ENCODE data around the gene LAMA5. TPM values are rescaled to one million over a fixed set of nuclear protein-coding genes. Genes with fewer than 3 reads are reported as not detected.

Gene LAMA5
- total RNA-seq, 1 donor from 2014 or later = 44.2 TPM

DNA sequence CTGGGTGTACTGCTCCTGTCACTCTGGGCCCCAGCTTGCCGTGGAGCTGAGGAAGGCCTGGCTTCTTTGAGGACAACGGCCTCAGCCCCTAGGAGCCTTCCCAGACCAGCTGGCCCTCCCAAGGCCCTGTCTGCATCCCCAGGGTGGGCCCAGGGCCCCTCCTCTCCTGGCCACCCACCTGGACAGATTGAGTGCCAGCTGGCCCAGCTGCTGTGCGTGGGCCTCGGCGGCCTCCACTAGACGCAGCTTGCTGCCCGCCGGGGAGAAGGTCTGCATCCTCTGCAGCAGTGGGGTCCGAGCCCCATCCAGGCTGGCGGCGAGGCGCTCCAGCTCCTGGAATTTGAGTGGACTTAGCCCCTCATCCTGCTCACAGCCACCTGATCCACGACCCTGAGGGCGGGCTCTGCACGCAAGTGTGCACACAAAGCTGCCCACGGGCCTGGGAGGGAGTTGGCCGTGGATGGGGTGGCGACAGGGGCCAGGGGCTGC is 49.9 kb downstream of the LAMA5 start:
- no peak for DNase-seq

DNA sequence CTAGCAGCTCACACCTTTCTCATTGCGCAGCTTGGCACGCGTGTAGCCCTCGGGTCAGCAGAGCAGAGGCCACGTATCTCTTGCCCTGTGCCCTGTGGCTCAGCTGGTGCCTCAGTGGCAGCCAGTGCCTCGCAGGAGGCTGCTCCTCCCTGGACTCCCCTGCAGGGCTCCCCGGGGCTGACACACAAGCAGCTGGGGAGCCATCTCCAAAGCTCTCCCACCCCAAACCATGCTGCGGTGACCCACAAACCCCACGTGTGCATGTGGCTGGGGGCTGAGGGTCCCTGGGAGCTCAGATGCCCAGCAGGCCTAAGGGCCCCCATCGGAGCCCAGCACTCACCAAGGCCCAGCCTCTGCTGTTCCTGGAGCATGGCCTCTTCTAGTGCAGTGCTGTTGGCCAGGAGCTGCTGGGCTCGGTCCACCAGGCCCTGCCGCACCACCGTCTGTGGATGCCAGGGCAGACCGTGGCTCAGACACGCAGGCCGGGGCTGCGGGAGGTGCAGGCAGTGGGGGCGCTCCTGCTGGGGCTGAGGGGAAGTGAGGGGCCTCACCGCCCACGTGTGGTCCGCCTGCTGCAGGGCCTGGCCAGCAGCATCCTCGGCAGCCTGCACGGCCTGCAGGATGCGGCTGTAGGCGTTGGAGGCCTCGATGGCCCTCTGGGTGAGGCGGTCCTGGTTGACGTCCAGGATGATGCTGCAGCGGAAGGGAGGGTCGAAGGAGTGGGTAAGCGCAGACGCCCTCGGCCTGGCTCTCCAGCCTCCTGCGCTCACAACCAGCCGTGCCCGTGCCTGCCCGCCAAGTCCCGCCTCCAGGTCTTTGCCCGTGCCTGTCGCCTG is 50.6 kb downstream of the LAMA5 start:
- DNase-seq = no peak

DNA sequence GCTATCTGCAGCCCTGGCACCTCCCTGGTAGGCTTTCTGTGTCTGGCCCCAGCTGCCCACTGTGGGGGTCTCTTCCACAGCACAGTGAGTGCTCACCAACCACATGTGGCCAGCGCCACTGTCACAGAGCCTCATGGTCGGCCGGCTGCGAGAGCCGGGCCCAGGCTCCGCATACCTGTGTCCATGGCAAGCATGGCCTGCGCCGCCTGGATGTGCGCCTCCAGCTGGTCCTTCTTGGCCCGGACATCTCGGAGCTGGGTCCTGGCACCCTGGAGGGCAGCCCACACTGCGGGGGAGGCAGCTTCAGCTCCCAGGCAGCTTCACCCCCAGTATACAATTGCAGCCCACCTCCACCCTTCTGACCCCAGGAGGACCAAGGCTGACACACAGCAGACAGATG is 51.3 kb downstream of the LAMA5 start:
- no peak for DNase-seq

GRCh38 chr20:62314711-62315302 is 52.3 kb downstream of the LAMA5 start:
- DNase-seq = no peak

DNA sequence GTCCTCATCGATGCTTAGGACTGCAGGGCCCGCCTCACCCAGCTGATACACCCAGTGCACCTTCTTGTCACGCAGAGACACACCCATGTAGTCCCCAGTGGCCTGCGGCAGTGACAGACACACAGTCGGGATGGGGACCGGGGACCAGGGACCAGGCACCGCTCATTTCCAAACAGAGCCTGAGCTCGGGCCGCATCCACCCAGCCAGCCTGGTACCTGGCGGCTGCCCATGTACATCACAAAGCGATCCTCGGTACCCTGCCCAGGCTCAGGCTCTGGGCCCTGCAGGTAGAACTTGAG is 52.8 kb downstream of the LAMA5 start:
- no peak for DNase-seq

GRCh38 chr20:62313460-62314338 is 53.4 kb downstream of the LAMA5 start:
- no peak for DNase-seq

GRCh38 chr20:62313021-62313420 is 54.1 kb downstream of the LAMA5 start:
- DNase-seq = no peak

DNA sequence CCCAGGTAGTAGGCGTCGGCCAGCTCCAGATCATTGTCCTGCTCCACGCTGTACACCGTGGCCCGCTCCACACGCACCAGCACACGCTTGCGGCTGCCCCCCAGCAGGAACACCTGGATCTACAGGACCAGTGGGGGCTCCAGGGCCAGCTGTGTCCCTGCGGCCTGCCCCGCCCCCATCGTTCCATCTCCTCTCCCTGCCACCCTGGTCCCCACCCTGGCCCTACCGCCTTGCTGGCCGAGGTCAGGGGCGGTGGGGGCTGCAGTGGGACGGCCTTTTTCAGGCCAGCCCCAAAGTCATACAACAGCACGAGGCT is 54.5 kb downstream of the LAMA5 start:
- no peak for DNase-seq

DNA sequence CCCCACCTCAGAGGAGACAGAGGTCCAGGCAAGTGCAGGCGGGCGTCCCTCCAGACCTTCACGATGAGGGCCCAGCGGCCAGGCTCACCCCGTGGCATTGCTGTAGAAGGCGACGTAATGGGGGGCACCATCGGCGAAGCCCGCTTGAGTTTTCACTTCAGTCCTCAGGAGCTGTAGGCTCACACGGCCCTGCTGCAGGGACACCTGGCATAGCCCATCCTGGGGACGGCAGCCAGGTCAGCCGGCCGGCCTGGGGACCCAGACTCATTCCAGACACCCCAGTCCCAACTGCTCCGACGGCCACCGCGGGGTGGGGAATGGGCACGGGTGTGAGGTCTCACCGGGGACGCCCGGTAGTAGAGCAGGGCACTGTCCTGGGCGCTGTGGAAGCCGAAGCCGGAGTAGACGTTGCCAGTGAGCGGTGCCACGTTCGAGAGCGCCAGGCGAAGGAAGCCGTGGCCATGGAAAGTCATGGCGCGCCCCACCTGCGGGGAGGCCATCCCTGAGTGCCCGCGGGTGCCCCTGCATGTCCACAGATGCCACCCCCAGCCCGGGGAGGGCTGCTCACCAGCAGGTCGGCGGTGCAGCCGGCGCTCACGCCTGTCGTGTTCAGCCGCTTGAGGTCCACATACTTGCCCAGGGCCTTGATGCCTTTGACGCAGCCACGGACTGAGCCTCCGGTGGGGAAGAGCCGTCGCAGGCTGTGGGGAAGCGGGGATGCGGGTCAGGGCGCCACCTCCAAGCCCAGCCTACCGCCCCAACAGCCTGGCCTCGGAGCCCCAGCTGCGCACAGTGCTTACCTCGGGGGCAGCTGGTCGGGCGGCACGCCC is 55.1 kb downstream of the LAMA5 start:
- DNase-seq = no peak

- no peak for DNase-seq
These were observed 56.0 kb downstream of the LAMA5 start for GRCh38 chr20:62311150-62311549.

- DNase-seq = no peak
These were observed 56.4 kb downstream of the LAMA5 start for GRCh38 chr20:62310757-62311121.

DNA sequence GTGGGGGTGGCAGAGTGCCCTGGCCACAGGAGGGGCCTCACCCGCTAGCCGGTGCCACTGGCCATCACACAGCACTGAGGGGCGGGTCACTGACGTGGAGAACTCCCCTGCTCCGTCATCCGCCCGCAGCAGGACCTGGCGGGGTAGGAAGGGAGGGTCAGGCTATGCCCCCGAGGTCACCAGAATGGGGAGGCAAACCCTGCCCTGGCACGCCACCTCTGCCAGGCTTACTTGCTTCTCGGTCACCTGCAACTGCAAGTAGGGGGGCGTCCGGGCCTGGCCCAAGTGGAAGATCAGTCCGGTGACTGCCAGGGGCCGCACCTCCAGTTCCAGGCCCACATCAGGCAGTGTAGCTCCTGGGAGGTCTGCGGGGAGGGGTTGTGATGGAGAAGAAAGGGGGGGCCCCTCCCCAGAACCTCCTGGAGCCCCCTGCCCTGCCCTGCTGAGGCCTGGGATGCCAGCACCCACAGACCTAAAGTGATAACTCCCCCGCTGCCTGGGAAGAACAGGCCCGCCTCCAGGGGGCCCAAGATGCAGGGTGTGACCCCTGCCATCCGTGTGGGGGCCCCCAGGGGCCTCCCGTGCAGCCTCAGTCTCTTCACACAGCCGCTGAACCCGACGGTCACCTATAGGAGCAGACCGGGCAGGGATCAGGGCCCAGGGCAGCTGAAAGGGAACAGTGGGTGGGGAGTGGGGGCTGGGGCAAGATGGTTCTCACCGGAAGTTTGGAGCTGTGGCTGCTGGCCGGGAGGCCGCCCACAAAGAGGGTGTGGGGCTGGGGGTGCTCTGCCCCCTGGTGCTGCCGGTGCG is 57.0 kb downstream of the LAMA5 start:
- no peak for DNase-seq

- DNase-seq = no peak
These were observed 57.7 kb downstream of the LAMA5 start for GRCh38 chr20:62309198-62309944.

- DNase-seq = no peak
These were observed 58.9 kb downstream of the LAMA5 start for GRCh38 chr20:62308102-62308822.

- no peak for DNase-seq
These were observed 59.6 kb downstream of the LAMA5 start for GRCh38 chr20:62307226-62308101.

GRCh38 chr20:62306414-62307187 is 60.5 kb downstream of the LAMA5 start:
- DNase-seq = no peak

- DNase-seq = no peak
These were observed 61.2 kb downstream of the LAMA5 start for GRCh38 chr20:62305765-62306413.
